ENCODE results near the gene SLC16A2.

The SLC16A2 gene

GRCh38 chrX:74423289-74423998, 2.2 kb downstream of the SLC16A2 start:
- no peak for TF ChIP-seq ZFX (IDR thresholded peaks at IDR 0.05)
- TF ChIP-seq, protein P1, sequence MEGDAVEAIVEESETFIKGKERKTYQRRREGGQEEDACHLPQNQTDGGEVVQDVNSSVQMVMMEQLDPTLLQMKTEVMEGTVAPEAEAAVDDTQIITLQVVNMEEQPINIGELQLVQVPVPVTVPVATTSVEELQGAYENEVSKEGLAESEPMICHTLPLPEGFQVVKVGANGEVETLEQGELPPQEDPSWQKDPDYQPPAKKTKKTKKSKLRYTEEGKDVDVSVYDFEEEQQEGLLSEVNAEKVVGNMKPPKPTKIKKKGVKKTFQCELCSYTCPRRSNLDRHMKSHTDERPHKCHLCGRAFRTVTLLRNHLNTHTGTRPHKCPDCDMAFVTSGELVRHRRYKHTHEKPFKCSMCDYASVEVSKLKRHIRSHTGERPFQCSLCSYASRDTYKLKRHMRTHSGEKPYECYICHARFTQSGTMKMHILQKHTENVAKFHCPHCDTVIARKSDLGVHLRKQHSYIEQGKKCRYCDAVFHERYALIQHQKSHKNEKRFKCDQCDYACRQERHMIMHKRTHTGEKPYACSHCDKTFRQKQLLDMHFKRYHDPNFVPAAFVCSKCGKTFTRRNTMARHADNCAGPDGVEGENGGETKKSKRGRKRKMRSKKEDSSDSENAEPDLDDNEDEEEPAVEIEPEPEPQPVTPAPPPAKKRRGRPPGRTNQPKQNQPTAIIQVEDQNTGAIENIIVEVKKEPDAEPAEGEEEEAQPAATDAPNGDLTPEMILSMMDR (conservative IDR thresholded peaks at IDR 0.05), result no peak
- H3K27ac ChIP-seq, result no peak overlapping the region

GRCh38 chrX:74426071-74426470, 4.8 kb downstream of the SLC16A2 start:
- TF ChIP-seq, protein P1 (conservative IDR thresholded peaks at IDR 0.05), result no peak
- TF ChIP-seq ZFX (IDR thresholded peaks at IDR 0.05), result no peak
- no peak overlapping the region for H3K27ac ChIP-seq

DNA sequence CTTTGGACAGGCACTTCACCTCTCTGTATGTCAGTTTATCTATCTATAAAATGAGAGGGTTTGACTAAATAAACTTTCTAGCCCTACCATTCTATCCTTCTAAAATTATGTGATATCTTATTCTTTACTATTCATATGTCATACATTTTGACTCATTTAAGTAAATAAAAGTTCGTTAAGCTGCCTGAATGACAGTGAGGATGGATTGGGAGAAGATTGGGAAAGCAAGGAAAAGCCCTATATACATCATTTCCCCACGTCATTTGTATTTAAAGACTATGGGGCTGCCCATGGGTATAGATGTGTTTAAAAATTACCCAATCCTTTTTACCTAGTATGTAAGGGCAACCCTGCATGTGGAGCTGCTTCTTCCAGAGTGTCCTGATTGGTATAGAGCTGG, 5.3 kb downstream of the SLC16A2 start:
- H3K27ac ChIP-seq, result no peak overlapping the region
- TF ChIP-seq, protein P1 (conservative IDR thresholded peaks at IDR 0.05), result no peak
- no peak for TF ChIP-seq ZFX (IDR thresholded peaks at IDR 0.05)

DNA sequence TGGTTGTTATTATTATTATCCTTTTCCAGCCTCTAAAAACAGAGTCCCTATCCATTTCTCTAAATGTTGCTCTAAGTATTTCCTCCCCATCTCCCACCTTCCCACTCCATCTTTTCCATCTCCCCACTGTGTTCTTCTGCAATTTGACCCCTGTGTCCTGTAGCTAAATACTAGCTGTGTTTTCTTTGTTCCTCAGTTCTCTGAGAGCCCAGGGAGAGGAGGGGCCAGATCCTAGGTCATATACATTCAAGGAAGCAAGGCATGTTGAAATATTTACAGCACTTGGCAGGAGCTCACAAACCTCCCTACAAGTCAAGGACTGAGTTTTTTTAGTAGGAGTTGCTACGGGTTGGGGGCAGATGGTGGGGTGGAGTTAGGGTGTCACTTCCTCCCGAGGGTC, 10.5 kb downstream of the SLC16A2 start:
- TF ChIP-seq, protein P1 (conservative IDR thresholded peaks at IDR 0.05), result no peak
- TF ChIP-seq ZFX (IDR thresholded peaks at IDR 0.05), result no peak
- no peak overlapping the region for H3K27ac ChIP-seq

DNA sequence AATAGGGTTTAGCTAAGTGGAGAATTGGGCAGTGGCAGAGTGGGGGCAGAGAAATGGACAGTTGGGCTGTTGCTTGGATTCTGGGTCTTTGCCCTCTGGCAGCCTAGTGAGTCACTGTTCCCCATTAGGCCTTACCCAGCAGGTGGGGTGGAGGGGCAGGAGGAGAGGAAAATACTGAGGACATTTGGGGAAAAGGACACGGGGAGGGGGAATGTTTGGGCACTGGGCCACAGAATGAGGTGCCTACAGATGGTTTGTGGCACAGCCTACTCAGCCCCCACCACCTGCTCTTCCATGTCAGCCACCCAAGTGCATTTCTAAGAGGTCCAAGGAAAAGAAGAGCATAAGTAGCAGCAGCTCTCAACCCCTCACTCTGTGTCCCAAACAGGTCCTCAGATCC, 13.0 kb downstream of the SLC16A2 start:
- H3K27ac ChIP-seq, result no peak overlapping the region
- no peak for TF ChIP-seq ZFX (IDR thresholded peaks at IDR 0.05)
- TF ChIP-seq, protein P1 (conservative IDR thresholded peaks at IDR 0.05), result no peak

DNA sequence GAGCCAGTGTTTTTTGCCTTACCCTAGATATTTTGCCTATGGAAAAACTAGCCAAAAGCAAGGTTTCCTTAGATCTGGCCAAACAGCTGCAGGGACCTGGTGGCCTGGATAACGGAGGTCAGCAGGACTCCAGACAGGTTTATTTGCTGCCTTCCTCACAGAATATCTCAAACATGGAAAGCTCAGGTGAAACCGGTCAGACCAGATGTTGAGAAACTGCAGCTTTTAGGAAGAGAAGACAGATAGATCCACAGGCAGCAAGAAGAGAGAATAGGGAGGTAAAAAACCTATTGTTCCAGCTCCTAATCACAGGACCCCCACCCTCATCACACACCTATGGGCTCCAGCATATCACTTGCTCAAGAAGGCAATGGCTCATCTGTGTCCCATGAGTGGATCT, 16.2 kb downstream of the SLC16A2 start:
- TF ChIP-seq, protein P1 (conservative IDR thresholded peaks at IDR 0.05), result no peak
- no peak for TF ChIP-seq ZFX (IDR thresholded peaks at IDR 0.05)
- H3K27ac ChIP-seq, result no peak overlapping the region

GRCh38 chrX:74438764-74439163, 17.5 kb downstream of the SLC16A2 start:
- H3K27ac ChIP-seq, result no peak overlapping the region
- no peak for TF ChIP-seq ZFX (IDR thresholded peaks at IDR 0.05)
- TF ChIP-seq, protein P1 (conservative IDR thresholded peaks at IDR 0.05), result no peak

Data from C4-2B (cell line).